Measurements from ENCODE around the gene GLRX5.

The GLRX5 gene

DNA sequence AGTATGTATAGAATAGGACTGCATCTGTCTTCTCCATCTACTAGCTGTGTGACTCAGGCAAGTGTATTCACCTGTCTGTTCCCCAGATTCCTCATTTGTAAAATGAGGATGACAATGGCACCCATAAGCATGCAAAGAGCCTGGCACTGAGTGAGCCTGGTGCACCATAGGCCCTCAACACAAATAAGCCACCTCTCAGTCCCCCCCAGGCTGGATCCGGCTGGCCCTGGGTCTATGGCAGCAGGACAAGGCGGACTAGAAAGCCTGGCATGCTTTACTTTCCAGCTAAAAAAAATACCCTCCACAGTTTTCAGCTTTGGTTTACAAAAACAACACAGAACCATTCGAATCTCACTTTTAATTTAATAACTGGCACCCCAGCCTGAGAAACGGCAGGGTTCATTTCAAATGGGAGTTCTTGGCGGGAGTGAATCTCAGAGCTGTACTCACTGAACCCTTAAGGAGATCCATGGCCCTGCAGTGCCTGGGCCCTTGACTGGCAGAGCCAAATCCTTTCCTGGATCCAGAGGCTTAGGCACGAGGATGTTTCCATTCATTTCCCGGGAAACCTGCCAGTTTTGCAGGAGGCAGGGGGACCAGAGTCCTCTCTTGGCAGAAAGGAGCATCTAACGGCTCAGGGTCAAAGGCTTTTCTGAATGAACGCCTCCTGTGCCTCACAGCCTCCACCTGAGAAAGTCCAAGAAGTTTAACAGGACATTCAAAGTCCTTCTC, 36.1 kb upstream of the GLRX5 start:
- DNase-seq (ENCODE audit: low read depth), result no peak

GRCh38 chr14:95499354-95499750, 35.5 kb upstream of the GLRX5 start:
- DNase-seq (ENCODE audit: low read depth), result no peak
- peak overlapping the region; percentile 7 for H3K4me3 ChIP-seq (ENCODE audit: low read depth, low read length)
- TF ChIP-seq CTCF (IDR thresholded peaks at IDR 0.05; ENCODE audit: low read depth, low read length, missing control alignments), result no peak

More for the DNA sequence above, 36.1 kb upstream of the GLRX5 start:
- H3K4me3 ChIP-seq (ENCODE audit: low read depth, low read length), result no peak overlapping the region
- TF ChIP-seq CTCF (IDR thresholded peaks at IDR 0.05; ENCODE audit: low read depth, low read length, missing control alignments), result no peak

DNA sequence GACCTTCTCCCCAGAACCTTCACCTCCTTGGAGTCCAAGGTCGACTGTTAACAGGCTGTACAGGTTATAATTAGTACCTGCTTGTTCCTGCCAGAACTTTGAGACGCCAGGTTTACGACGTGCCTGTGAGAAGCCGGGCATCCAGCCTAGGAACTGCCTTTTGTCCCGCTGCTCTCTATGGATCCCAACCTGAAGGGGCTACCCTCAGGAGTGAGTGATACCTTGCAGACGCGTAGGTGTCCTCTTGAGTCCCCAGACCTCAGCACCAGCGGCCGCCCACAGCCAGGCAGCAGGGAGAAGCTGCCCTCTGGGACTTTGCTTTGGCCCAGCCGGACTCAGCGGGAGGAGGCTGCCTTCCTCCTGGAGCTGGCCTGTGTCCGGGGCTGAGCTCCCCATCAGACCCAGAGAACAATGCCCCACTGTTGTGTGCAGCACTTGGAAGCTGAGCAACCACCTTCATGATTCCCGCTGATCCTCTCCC, 34.6 kb upstream of the GLRX5 start:
- no peak for DNase-seq (ENCODE audit: low read depth)
- no peak for TF ChIP-seq CTCF (IDR thresholded peaks at IDR 0.05; ENCODE audit: low read depth, low read length, missing control alignments)
- H3K4me3 ChIP-seq (ENCODE audit: low read depth, low read length), result peak overlapping the region; percentile 47

GRCh38 chr14:95500772-95501401, 34.0 kb upstream of the GLRX5 start:
- no peak for DNase-seq (ENCODE audit: low read depth)
- H3K4me3 ChIP-seq (ENCODE audit: low read depth, low read length), result peak overlapping the region; percentile 47
- no peak for TF ChIP-seq CTCF (IDR thresholded peaks at IDR 0.05; ENCODE audit: low read depth, low read length, missing control alignments)

GRCh38 chr14:95502381-95502950, 32.4 kb upstream of the GLRX5 start:
- TF ChIP-seq CTCF (IDR thresholded peaks at IDR 0.05; ENCODE audit: low read depth, low read length, missing control alignments), result no peak
- no peak for DNase-seq (ENCODE audit: low read depth)
- peak overlapping the region; percentile 47 for H3K4me3 ChIP-seq (ENCODE audit: low read depth, low read length)

- TF ChIP-seq CTCF (IDR thresholded peaks at IDR 0.05; ENCODE audit: low read depth, low read length, missing control alignments), result no peak
- H3K4me3 ChIP-seq (ENCODE audit: low read depth, low read length), result peak overlapping the region; percentile 47
- peak; percentile 81 for DNase-seq (ENCODE audit: low read depth)
Measured at GRCh38 chr14:95503365-95504134, 31.3 kb upstream of the GLRX5 start.
